HL-60/S4 treated with phorbol 12-myristate 13-acetate at 8.2 ng/mL for 4 days and 3 days (cell line): Measurements from ENCODE around the gene XPO1.
"Not testable (repeated sequence)": the region's sequence is repeated elsewhere in the genome, so short reads cannot be mapped to it uniquely, and the experiment has no call there.

Experiments
- in situ Hi-C: fragments of 300-500 bp; cut with MboI; formaldehyde crosslinking; loops from 2 replicates; pipeline ENCODE4 v1.15.0; 2022; ENCODE audit warnings: low sequenced_read_pairs

The XPO1 gene, protein sequence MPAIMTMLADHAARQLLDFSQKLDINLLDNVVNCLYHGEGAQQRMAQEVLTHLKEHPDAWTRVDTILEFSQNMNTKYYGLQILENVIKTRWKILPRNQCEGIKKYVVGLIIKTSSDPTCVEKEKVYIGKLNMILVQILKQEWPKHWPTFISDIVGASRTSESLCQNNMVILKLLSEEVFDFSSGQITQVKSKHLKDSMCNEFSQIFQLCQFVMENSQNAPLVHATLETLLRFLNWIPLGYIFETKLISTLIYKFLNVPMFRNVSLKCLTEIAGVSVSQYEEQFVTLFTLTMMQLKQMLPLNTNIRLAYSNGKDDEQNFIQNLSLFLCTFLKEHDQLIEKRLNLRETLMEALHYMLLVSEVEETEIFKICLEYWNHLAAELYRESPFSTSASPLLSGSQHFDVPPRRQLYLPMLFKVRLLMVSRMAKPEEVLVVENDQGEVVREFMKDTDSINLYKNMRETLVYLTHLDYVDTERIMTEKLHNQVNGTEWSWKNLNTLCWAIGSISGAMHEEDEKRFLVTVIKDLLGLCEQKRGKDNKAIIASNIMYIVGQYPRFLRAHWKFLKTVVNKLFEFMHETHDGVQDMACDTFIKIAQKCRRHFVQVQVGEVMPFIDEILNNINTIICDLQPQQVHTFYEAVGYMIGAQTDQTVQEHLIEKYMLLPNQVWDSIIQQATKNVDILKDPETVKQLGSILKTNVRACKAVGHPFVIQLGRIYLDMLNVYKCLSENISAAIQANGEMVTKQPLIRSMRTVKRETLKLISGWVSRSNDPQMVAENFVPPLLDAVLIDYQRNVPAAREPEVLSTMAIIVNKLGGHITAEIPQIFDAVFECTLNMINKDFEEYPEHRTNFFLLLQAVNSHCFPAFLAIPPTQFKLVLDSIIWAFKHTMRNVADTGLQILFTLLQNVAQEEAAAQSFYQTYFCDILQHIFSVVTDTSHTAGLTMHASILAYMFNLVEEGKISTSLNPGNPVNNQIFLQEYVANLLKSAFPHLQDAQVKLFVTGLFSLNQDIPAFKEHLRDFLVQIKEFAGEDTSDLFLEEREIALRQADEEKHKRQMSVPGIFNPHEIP (N-terminal part only)

DNA sequence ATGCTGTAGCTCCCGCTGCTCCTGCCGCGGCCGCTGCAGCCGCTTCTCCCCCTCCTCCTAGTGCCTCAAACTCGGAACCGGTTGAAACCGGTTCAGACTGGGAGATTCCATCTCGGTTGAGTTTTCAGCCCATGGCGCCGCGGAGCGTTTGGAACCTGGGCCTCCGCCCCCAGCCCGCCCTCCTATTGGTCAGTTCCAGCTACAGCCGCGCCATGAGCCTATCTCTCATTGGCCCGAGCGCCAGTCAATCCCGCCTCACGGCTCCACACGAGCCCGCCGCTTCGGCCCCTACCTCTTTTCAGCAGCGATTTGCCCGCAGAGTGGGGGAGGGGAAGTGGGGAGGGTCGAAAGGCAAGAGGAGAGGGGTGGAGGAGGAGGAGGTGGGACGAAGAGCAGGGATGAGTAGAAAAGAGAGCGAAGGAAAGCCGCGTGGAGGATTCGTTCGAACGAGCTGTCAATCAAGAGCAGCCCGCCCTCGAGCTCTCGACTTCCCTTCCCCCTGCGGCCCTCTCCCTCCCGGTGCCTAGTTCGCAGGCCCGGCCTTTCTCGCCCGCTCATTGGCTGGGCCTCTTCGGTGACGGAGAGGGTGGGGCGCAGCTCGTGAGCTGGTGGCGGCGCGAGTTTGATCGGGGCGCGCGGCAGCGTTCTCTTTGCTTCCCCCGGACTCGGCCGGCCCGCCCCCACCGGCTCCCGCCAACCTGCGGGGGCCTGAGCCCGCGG lies at the start of gene XPO1:
Gene XPO1, minus strand, starts transcription at position 157 of the 720 bp plus-strand sequence. CDS start 4,459 bp downstream, outside the sequence.
- in situ Hi-C loops, result no loop called here

DNA sequence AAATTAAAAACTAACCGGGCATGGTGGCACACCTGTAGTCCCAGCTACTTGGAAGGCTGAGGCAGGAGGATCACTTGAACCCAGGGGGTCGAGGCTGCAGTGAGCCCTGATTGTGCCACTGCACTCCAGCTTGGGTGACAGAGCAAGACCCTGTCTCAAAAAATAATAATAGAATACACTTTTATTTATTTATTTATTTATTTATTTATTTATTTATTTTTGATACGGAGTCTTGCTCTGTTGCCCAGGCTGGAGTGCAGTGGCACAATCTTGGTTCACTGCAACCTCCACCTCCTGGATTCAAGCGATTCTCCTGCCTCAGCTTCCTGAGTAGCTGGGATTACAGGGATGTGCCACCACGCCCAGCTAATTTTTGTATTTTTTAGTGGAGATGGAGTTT lies 48.8 kb upstream of the XPO1 start:
- in situ Hi-C loops, result not testable (repeated sequence)

DNA sequence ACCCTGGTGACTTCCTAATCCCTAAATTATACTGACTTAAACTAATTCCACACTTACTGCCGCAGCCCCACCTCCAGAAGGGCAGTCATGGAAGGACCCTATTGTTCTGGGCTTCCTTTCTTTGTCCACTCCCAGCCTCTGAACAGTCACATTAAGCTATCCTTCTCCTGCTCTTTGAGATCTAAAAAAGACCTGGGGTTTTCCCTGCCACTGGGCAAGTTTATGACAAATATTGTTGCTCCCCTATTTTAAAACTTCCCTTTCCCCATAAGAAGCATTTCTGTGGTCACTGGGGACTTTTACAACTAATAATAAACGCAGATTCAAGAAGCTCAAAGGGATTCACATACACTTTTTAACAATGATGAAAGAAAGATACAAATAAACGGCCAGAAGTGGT lies 47.2 kb upstream of the XPO1 start:
- in situ Hi-C loops, result no loop called here

DNA sequence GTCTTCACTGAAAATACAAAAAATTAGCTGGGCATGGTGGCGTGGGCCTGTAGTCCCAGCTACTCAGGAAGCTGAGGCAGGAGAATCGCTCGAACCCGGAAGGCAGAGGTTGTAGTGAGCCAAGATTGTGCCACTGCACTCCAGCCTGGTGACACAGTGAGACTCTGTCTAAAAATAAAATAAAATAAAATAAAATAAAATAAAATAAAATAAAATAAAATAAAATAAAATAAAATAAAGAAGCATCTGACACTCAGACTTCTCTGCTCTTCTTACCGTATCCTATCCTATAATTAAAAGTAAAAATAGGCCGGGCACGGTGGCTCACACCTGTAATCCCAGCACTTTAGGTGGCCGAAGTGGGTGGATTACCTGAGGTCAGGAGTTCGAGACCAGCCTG lies 46.2 kb upstream of the XPO1 start:
- in situ Hi-C loops, result not testable (repeated sequence)

DNA sequence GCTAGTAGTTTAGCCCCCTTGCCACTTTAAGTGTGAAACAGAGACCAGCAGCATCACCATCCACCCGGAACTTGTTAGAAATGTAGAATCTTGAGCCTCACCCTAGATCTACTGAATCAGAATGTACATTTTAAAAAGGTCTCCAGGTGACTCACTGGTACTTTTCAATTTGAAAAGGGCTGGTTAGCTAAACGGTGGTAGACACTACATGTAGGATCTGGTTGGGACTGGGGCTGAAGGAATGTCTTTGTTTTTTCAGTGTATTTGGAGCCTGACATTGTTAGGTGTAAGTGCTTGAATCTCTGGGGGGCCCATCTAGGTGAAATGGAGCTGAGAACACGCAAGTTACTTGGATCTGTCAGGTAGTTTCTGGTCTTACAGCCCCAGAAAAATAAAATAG lies 44.0 kb upstream of the XPO1 start:
- in situ Hi-C loops, result no loop called here

DNA sequence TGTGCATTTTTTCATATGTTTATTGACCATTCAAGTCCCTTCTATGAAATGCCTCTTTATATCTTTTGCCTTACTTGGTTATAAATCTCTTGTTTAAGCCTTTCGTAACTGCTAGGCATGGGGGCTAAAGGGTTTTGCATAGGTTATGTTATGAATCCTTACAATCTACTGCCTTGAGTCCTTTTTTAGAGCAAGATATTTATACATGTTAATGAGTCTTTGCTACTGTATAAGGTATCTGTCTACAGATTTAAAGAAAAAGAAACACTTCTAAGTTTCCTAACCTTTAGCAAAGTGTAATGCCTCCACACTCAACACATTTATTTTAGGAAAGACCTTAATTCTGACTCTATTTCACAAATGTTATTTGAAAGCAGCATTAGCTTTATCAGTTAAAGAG lies 43.6 kb upstream of the XPO1 start:
- in situ Hi-C loops, result no loop called here

DNA sequence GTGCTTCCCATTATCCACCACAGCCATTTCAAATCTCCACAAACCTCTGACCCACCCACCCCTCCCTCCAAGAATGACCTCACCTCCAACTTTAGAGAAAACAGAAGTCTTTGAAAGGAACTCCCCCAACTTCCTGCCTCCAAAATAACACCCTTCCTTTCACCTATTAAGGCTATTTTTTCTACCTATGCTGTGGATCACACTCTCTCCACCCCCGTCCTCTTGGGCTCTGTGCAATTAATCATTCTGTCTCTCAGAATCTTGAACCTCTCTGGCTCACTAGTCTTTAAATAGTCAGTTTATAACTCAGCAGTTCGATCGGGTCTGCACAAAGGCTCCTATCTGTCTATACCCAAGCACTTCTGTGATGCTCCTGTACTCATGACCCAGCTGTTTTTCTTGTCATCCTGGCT lies 37.3 kb upstream of the XPO1 start:
- in situ Hi-C loops, result no loop called here

DNA sequence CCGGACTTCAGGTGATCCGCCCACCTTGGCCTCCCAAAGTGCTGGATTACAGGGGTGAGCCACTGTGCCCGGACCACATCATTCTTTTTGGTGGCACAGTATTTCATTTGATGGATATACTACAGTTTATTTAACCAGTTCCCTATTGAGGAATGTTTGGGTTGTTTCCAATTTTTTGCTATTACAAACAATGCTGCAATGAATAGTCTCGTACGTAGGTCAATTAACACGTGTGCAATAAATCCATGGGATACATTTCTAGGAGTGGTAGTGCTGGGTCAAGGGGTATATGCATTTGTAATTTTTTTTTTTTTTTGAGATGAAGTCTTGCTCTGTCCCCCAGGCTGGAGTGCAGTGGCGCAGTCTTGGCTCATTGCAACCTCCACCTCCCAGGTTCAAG lies 28.4 kb upstream of the XPO1 start:
- in situ Hi-C loops, result no loop called here

DNA sequence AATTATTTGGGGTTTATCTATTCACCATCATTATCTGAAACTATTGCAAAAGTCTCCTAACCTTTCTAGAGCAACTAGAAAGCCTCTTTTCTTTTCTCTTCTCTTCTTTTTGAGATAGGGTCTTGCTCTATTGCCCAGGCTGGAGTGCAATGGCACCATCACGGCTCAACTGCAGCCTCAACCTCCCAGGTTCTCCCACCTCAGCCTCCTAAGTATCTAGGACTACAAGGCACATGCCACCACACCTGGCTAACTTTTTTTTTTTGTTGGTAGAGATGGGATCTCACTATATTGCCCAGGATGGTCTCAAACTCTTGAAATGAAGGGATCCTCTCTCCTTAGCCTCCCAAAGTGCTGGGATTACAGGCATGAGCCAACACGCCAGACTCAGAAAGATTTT lies 24.5 kb upstream of the XPO1 start:
- in situ Hi-C loops, result no loop called here

DNA sequence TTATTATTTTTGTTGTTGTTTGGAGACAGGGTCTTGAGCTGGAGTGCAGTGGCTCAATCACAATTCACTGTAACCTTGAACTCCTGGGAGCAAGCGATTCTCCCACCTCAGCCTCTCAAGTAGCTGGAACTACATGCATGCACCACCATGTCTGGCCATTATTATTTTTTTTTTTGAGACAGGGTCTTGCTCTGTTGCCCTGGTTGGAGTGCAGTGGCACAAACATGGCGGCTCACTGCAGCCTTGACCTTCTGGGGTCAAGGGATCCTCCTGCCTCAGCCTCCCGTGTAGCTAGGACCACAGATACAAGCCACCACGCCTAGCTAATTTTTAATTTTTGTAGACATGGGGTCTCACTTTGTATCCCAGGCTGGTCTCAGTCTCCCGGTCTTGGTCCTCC lies 20.0 kb upstream of the XPO1 start:
- in situ Hi-C loops, result no loop called here

DNA sequence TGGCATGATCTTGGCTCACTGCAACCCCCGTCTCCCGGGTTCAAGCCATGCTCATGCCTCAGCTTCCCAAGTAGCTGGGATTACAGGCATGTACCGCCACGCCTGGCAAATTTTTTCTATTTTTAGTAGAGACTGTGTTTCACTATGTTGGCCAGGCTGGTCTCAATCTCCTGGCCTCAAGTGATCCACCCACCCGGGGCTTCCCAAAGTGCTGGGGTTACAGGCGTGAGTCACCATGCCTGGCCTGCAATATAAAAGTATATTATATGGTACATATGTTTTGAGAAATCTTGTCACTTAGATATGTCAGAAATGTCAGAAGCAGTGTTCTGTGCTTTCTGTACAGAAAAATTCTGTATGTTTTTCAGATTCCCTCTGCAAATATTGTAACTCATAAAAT lies 19.2 kb upstream of the XPO1 start:
- in situ Hi-C loops, result no loop called here

DNA sequence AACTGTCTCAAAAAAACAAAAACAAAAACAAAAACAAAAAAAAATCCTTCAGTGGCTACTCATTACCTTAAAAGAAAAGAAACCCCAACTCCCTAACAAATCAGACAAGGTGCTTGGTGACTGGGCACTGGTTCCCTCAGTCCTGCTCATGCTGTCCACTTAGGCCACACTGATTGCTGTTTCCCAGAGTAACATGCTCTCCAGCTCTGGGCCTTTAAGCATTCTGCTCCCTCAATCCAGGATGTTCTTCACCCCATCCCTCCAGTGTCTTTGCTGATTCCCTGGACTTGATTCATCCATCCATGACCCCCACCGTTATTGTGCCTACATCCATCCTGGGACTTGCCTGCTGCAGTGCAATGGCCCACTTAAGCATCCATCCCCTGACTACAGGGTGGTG lies 16.4 kb upstream of the XPO1 start:
- in situ Hi-C loops, result no loop called here

DNA sequence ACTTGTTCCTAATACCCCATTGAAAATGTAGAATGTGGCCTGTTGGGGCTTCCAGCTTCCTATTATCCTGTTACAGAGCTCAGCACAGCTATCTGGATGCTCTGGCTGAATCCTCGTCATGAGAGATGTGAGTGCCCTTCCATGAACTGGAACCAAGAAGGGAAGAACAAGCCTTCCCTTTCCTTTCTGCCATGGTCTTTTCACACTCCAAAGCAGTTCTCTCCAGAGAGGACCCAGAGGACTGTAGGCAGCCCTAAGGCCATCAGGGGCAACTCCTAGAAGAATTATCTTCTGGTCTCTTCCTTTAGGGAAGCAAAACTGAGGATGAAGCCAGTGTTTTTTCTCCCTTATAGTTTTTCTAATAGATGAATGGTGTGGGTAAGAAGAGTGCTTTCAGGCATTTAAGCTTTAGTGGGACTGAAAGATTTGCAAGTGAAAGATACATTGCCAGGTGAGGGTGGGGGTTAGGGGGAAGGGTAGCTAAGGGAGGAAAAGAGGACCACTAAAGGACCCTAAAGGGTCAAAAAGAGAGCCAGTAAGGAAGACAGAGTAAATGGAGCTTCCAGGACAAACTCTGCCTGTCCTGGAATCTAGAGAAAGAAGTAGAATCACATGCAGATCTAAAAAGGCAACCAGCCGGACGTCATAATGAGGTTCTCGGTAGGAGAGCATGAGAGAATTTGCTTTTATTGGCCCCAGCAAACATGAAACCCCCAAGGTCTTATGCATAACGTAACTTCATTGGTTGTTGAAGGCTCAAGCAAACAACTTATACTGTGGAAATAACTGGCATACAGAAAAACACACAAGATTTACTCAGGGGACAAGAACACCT lies 12.4 kb upstream of the XPO1 start:
- in situ Hi-C loops, result no loop called here

DNA sequence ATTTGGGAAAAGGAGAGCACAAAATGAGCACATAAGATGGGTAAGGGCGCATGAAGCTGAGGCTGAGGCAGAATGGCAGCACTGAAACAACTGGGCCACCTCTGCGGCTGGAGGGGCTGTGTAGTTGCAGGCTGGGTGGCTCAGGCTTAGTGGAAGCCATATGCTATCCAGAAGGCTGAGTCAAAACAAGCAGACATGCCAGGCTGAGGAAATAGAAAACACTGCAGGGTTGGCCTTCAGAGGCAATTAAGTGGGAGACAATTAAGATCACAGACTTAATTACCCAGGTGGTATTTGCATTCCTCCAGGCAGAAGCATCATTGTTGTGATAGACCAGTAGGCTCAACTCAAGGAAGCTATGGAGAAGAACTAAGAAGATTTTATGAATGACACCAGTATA lies 11.4 kb upstream of the XPO1 start:
- in situ Hi-C loops, result no loop called here

DNA sequence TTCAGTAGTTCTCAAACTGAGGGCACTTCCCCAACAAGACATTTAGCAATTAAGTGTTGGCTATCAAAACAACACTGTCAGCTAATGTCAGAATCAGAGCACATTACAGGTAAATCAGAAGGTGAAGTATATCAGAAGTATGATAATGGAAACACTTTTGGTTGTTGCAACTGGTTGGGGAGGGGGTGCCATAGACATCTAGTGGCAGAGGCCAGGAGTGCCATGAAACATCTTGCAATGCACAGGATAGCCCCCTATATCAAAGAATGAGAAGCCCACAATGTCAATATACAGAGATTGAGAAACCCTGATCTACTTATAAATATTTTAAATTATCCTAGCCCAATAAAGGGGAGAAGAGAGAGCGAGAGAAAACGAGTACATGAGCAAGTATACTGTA lies 4.9 kb upstream of the XPO1 start:
- in situ Hi-C loops, result no loop called here

DNA sequence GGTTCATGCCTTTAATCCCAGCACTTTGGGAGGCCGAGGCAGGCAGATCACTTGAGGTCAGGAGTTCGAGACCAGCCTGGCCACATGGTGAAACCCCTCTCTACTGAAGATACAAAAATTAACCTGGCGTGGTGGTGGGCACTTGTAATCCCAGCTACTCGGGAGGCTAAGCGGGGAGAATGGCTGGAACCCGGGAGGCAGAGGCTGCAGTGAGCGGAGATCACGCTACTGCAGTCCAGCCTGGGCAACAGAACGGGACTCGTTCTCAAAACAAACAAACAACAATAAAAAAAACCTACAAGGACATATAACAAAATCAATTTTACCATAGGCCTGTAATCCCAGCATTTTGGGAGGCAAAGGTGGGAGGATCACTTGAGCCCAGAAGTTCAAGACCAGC lies 2.0 kb upstream of the XPO1 start:
- in situ Hi-C loops, result not testable (repeated sequence)

DNA sequence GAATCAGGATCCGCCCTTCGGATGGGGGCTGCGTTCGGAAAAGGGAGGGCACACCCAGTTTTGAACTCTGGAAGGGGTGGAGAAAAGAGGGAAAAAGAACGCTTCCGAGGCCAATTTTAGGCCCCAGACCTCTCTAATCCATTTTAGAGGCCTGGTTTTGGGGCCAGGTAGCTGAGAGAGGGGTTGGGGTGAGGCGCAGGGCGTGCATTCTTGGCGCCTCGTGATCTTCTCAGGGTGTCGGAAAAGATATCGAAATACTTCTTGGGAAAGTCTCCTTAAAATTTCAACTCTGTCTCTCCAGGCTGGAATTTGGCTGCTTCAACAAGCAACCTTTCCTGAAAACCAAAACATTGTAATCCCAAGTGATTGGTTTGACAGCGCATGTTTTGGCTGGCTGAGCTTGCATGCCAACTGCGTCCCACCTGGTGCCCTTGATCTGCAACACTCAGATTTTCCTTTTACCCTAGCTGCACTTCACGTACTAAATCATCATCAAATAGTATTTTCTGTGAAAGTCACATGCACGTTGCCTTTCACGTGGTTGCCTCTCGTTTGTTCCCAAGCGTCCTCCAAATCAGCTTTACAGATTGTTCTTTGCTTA lies 864 bp upstream of the XPO1 start:
- in situ Hi-C loops, result no loop called here

DNA sequence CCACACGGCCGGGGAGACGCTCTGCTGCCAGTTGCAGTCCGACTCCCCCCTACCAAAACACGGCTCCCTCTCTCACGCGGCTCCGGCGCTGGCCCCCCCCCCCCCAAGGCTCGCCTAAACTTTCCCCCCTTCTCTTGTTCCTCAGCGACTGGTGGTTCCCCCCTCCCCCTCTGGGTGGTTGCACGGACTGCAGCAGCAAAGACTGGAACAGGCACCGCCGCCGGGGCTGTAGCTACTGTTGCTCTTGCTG lies 281 bp downstream of the XPO1 start:
- in situ Hi-C loops, result no loop called here

DNA sequence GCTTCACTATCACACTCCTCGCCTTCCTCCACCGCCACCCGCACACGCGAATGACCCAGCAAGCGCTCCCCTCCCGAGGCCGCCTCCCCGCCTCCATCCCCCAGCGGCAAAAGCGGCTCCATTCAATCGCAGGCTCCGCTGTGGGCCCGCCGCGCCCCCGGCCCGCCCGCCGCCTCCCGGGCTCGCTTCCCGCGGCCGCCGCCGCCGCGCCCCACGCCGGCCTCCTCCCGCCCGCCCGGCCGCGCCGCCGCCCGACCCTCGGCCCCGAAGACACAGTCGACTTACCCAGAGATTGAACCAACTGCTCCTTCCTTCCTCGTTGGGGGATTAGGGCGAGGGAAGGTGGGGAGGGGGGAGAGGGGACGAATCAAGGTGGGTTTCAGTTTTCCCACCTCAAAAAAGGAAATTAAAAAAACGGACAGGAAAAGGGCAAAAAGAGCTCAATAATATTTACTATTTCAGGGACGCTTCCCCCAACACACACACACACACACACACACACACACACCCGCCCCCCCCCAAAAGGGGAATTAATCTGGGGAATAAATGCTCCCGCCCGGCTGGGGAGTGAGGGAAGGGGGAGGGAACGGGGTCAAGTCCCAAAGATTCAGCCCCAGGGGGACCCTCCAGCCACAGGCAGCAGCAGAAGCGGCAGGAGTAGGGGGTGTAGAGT lies 743 bp downstream of the XPO1 start:
- in situ Hi-C loops, result no loop called here
